Right lung (tissue), 5 donors: ENCODE data around the gene RNF220. TPM values are rescaled to one million over a fixed set of nuclear protein-coding genes. Genes with fewer than 3 reads are reported as not detected.
A peak's percentile ranks its signal among the peaks of the same experiment; 100 is the strongest.
"Not testable (repeated sequence)": the region's sequence is repeated elsewhere in the genome, so short reads cannot be mapped to it uniquely, and the experiment has no call there.

Source experiments
- DNase-seq, 2 donors: peaks; one replicate each; pipeline ENCODE4 v3.0.0-alpha.2; 2013
- polyA plus RNA-seq, 5 donors: library from polyadenylated mRNA; unstranded; fragments of 120-200 nt; gene quantifications; one replicate each; pipeline versions ENCODE4 v1.2.1 to v1.2.3, GENCODE V29; 2013; ENCODE audit warnings: inconsistent platforms in 1 of 5, low replicate concordance in 1 of 5; ENCODE audit not compliant: insufficient read length in 5 of 5, insufficient read depth in 1 of 5

RNF220 gene
- polyA plus RNA-seq, 5 donors = 79.7 to 104 (median 102) TPM

- DNase-seq = no peak
Measured at GRCh38 chr1:44485229-44485933, 80.3 kb downstream of the RNF220 start.

GRCh38 chr1:44485934-44486460 is 80.9 kb downstream of the RNF220 start:
- no peak for DNase-seq

GRCh38 chr1:44489481-44489880 is 84.4 kb downstream of the RNF220 start:
- DNase-seq = no peak

- DNase-seq = no peak
Measured at GRCh38 chr1:44496541-44497171, 91.6 kb downstream of the RNF220 start.

GRCh38 chr1:44497422-44498170 is 92.5 kb downstream of the RNF220 start:
- no peak for DNase-seq

GRCh38 chr1:44499306-44499705 is 94.3 kb downstream of the RNF220 start:
- DNase-seq = no peak

- DNase-seq = peak in 1 of 2 donors; percentile 29
Measured at GRCh38 chr1:44500181-44501046, 95.4 kb downstream of the RNF220 start.

GRCh38 chr1:44501047-44501890 is 96.2 kb downstream of the RNF220 start:
- DNase-seq = no peak

- not testable (repeated sequence) for DNase-seq
Measured at GRCh38 chr1:44502823-44503222, 97.8 kb downstream of the RNF220 start.

- DNase-seq = no peak
Measured at GRCh38 chr1:44503625-44504024, 98.6 kb downstream of the RNF220 start.

- no peak for DNase-seq
Measured at GRCh38 chr1:44505210-44505993, 100.3 kb downstream of the RNF220 start.

- no peak for DNase-seq
Measured at GRCh38 chr1:44507490-44508396, 102.7 kb downstream of the RNF220 start.

- no peak for DNase-seq
Measured at GRCh38 chr1:44508397-44508745, 103.3 kb downstream of the RNF220 start.

GRCh38 chr1:44511363-44511762 is 106.3 kb downstream of the RNF220 start:
- no peak for DNase-seq

GRCh38 chr1:44511769-44512168 is 106.7 kb downstream of the RNF220 start:
- DNase-seq = no peak

GRCh38 chr1:44512313-44512885 is 107.3 kb downstream of the RNF220 start:
- no peak for DNase-seq

- no peak for DNase-seq
Measured at GRCh38 chr1:44513111-44513510, 108.1 kb downstream of the RNF220 start.

GRCh38 chr1:44514673-44515072 is 109.6 kb downstream of the RNF220 start:
- no peak for DNase-seq
